Measurements from ENCODE around the gene ADAMTS12.
A peak's percentile ranks its signal among the peaks of the same experiment; 100 is the strongest.

The ADAMTS12 gene

DNA sequence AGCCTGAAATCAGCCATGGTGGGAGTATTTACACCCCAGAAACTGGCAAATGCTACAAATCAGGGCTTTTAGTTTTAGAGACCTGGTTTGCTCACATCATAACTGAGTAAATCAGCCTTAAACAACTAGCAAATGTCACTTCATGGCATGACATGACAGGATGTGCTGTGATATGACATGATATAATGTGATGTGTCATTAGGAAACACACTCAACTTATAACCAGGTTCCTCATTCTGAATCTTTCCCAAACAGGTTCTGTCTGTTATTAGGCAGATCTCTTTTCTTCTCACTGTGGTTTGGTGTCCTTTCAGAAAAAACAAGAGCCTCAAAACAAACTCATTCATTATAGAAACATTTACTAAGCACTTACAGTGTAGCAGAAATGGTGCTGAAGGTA lies 90.5 kb downstream of the ADAMTS12 start:
- no peaks in the 10 kb centered on the region for H3K27me3 ChIP-seq (ENCODE audit: control insufficient read depth, insufficient read depth, low read length)
- H3K27ac ChIP-seq (ENCODE audit: low read depth, low read length) = no peak overlapping the region
- H3K9me3 ChIP-seq (ENCODE audit: control insufficient read depth, insufficient read depth, low read length) = no peaks in the 10 kb centered on the region
- H3K4me1 ChIP-seq (ENCODE audit: control insufficient read depth, insufficient read depth, low read length) = no peaks in the 10 kb centered on the region
- no peak overlapping the region for H3K4me3 ChIP-seq (ENCODE audit: low read depth, low read length)
- no peak overlapping the region for H3K9ac ChIP-seq (ENCODE audit: low read depth, low read length)
- no peaks in the 10 kb centered on the region for H3K36me3 ChIP-seq (ENCODE audit: control insufficient read depth, insufficient read depth, low read length)

DNA sequence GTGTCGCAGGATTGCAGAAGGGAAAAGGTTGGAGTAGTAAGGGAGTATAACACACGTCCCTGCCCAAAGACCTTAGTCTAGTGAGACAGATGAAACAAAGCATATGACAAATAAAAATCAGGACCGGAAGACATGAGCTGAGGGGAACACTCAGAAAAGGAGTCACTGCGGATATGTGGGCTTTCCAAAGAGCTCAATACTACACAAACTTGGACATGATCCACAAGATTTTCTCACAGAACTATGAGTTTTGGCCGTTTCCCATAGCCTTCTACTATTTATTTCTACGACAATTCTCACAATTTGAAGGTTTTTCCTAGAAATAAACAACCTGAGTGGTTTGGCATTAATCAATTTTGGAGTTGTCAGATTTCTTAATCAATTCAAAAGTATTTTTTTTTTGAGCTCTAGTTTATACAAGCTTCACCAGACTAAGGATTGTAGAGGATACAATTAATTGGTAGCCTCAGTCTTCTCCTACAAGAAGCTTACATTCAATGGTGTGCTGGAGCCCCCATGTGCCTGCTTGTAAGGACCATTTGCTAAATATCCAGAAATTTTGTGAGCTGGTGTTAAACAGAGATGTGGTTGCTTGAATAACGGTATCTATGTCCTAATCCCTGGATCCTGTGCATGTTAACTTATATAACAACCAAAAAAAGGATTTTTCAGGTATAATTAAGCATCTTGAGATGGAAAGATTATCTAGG lies 91.4 kb downstream of the ADAMTS12 start:
- H3K4me1 ChIP-seq (ENCODE audit: control insufficient read depth, insufficient read depth, low read length) = peaks cover 5% of the 10 kb centered on the region; the same call in 1 of the 2 replicates
- H3K9ac ChIP-seq (ENCODE audit: low read depth, low read length) = no peak overlapping the region
- H3K27me3 ChIP-seq (ENCODE audit: control insufficient read depth, insufficient read depth, low read length) = no peaks in the 10 kb centered on the region
- H3K27ac ChIP-seq (ENCODE audit: low read depth, low read length) = no peak overlapping the region
- H3K36me3 ChIP-seq (ENCODE audit: control insufficient read depth, insufficient read depth, low read length) = no peaks in the 10 kb centered on the region
- no peak overlapping the region for H3K4me3 ChIP-seq (ENCODE audit: low read depth, low read length)
- H3K9me3 ChIP-seq (ENCODE audit: control insufficient read depth, insufficient read depth, low read length) = no peaks in the 10 kb centered on the region

DNA sequence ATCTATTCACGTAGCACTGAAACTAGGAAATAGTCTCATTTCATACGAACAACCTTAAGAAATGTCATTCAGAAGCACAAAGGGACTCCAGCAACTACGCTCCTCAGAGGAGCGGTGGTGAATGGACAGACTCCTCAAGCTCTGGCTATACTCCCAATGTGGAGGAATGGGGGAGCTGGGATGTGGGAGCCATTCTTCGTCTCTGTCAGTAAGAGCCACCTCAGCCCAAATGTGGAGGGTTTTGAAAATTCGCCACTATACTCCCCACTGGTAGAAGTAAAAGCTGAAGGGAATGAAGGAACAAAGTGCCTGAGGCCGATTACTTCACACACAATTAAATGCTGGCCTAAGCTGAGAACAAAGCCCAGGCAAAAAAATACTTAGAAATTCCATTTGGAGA lies 96.3 kb downstream of the ADAMTS12 start:
- peaks cover 19% of the 10 kb centered on the region; the same call in 1 of the 2 replicates for H3K4me1 ChIP-seq (ENCODE audit: control insufficient read depth, insufficient read depth, low read length)
- no peak overlapping the region for H3K9ac ChIP-seq (ENCODE audit: low read depth, low read length)
- H3K27ac ChIP-seq (ENCODE audit: low read depth, low read length) = no peak overlapping the region

DNA sequence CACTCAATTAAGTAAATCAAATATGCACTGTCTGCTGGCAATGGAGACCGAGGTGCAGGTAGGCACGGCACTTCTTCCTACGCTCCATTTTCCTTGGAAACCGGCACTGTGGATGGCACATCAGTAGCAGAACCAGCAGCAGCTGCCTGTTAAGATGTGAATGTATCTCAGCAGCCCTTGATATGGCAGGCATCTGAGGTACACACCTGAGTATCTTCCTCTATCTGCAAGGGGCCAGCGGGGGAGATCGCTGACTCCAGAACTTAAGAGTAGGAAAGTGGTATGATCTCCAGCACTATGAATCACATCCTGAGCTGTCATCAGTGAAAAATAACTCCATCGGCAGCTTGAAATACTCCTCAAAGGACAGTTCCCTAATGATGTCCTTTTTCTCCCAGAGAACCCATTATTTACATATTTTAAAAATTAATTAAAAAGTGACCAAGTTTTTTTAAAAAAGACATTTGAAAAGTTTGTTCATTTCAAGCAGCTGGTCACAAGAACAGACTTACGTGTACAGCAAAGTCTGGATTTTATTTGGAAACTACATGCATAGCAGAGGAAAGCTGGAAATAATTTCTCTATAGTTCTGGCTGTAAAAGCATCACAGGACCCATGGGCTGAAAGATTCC lies 97.1 kb downstream of the ADAMTS12 start:
- Histone ChIP-seq H3K27ac (ENCODE audit: low read depth, low read length) (no peak overlapping the region), H3K9me3 (ENCODE audit: control insufficient read depth, insufficient read depth, low read length) (no peaks in the 10 kb centered on the region), H3K4me3 (ENCODE audit: low read depth, low read length) (no peak overlapping the region), H3K27me3 (ENCODE audit: control insufficient read depth, insufficient read depth, low read length) (no peaks in the 10 kb centered on the region), H3K36me3 (ENCODE audit: control insufficient read depth, insufficient read depth, low read length) (no peaks in the 10 kb centered on the region), H3K4me1 (ENCODE audit: control insufficient read depth, insufficient read depth, low read length) (peaks cover 19% of the 10 kb centered on the region; the same call in 1 of the 2 replicates), H3K9ac (ENCODE audit: low read depth, low read length) (no peak overlapping the region)

More for the DNA sequence above, 96.3 kb downstream of the ADAMTS12 start:
- no peaks in the 10 kb centered on the region for H3K9me3 ChIP-seq (ENCODE audit: control insufficient read depth, insufficient read depth, low read length)
- no peak overlapping the region for H3K4me3 ChIP-seq (ENCODE audit: low read depth, low read length)
- H3K27me3 ChIP-seq (ENCODE audit: control insufficient read depth, insufficient read depth, low read length) = no peaks in the 10 kb centered on the region
- H3K36me3 ChIP-seq (ENCODE audit: control insufficient read depth, insufficient read depth, low read length) = no peaks in the 10 kb centered on the region

DNA sequence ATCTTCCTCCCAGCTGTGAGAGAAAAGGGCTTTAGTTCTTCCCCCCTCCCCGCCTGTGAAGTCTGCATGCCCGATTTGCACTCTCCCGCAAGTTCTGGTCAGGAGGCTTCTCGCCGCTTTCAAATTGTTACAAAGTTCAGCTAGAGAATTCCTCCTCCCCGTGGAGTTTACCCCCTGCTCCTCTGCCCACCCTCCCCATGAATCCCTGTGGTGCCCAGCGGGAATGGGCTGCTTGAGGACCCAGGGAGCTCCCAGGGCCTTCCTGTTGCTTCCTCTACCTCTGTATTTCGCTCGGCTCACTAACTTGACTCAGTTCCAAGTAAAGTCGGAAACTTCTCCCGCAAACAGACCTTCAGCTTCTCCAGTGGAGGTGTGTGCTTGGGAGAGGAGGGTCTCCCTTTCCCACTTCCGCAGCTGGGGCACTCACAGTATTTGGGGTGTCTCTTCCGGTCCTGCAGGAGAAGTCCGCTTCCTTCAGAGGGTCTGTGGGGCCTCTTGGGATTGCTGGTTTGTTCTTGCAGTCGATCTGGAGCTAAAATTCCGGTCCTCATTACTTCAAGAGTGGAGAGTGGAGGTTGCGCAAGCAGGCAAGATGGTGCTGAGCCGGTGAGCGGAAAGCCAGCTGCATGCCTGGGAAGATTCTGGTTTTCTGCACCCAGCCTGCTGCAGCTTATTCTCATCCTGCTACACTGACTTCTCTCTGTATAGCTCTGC lies 97.8 kb downstream of the ADAMTS12 start:
- no peaks in the 10 kb centered on the region for H3K27me3 ChIP-seq (ENCODE audit: control insufficient read depth, insufficient read depth, low read length)
- H3K4me3 ChIP-seq (ENCODE audit: low read depth, low read length) = no peak overlapping the region
- no peaks in the 10 kb centered on the region for H3K9me3 ChIP-seq (ENCODE audit: control insufficient read depth, insufficient read depth, low read length)
- no peak overlapping the region for H3K9ac ChIP-seq (ENCODE audit: low read depth, low read length)
- peak overlapping the region; percentile 10 for H3K27ac ChIP-seq (ENCODE audit: low read depth, low read length)
- no peaks in the 10 kb centered on the region for H3K36me3 ChIP-seq (ENCODE audit: control insufficient read depth, insufficient read depth, low read length)
- peaks cover 19% of the 10 kb centered on the region; the same call in 1 of the 2 replicates for H3K4me1 ChIP-seq (ENCODE audit: control insufficient read depth, insufficient read depth, low read length)

DNA sequence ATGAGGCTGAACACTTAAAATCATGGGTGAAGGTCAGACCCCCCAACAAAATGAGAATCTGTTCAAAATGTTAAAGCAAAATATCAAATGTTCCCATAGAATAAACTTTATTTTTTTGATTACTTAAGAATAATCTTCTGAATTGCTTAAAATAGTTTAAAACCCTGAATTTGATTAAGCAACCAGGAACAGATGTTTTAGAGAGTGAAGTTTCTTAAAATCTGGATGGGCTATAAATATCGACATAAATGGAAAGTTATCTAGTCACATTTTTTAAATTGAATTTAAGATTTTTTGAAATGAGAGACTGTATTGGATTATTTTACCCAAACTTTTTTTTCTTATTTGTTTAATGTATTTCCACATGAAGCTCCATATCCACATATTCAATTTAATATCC lies 98.5 kb downstream of the ADAMTS12 start:
- no peaks in the 10 kb centered on the region for H3K36me3 ChIP-seq (ENCODE audit: control insufficient read depth, insufficient read depth, low read length)
- H3K27me3 ChIP-seq (ENCODE audit: control insufficient read depth, insufficient read depth, low read length) = no peaks in the 10 kb centered on the region
- H3K4me3 ChIP-seq (ENCODE audit: low read depth, low read length) = no peak overlapping the region
- no peak overlapping the region for H3K9ac ChIP-seq (ENCODE audit: low read depth, low read length)
- H3K27ac ChIP-seq (ENCODE audit: low read depth, low read length) = no peak overlapping the region
- peaks cover 19% of the 10 kb centered on the region; the same call in 1 of the 2 replicates for H3K4me1 ChIP-seq (ENCODE audit: control insufficient read depth, insufficient read depth, low read length)
- H3K9me3 ChIP-seq (ENCODE audit: control insufficient read depth, insufficient read depth, low read length) = no peaks in the 10 kb centered on the region

DNA sequence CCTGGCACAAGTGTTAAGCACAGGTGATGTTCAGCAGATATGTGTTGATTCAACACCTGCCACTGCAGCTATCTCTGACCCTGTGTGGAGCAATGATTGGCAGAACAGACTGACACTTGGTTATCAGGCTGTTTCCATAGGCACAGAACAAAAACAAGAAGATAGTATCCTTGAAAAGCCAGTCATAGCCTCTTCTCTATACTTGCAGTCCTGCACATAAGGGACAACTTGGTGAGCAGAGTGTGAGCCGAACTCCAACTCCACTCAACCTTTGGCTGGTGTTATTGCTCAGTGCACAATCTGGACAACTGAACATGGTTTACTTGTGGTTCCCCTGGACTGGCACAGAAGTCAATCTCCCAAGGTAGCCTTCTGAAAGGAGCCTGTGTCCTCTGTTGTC lies 99.2 kb downstream of the ADAMTS12 start:
- Histone ChIP-seq H3K27me3 (ENCODE audit: control insufficient read depth, insufficient read depth, low read length) (no peaks in the 10 kb centered on the region), H3K36me3 (ENCODE audit: control insufficient read depth, insufficient read depth, low read length) (no peaks in the 10 kb centered on the region), H3K9me3 (ENCODE audit: control insufficient read depth, insufficient read depth, low read length) (no peaks in the 10 kb centered on the region), H3K27ac (ENCODE audit: low read depth, low read length) (no peak overlapping the region), H3K9ac (ENCODE audit: low read depth, low read length) (no peak overlapping the region), H3K4me1 (ENCODE audit: control insufficient read depth, insufficient read depth, low read length) (peaks cover 19% of the 10 kb centered on the region; the same call in 1 of the 2 replicates), H3K4me3 (ENCODE audit: low read depth, low read length) (no peak overlapping the region)

DNA sequence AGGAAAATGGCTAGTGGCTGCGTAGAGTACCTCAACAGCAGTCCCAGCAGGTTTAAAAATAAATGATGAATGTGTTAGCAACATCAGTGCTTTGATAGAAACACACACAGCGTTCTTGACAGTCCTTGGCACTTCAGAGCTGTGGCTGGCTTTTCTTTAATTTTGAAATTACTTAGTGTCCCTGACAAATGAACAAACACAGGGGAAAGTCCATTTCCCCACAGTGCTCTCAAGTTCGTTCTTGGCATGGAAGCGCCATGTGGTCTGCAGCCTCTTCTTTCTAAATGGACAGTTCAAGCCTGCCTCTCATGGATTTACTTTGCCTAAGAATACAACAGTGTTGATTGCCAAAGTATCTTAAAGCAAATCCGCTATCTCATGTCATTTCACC lies 102.2 kb downstream of the ADAMTS12 start:
- no peak overlapping the region for H3K27ac ChIP-seq (ENCODE audit: low read depth, low read length)

DNA sequence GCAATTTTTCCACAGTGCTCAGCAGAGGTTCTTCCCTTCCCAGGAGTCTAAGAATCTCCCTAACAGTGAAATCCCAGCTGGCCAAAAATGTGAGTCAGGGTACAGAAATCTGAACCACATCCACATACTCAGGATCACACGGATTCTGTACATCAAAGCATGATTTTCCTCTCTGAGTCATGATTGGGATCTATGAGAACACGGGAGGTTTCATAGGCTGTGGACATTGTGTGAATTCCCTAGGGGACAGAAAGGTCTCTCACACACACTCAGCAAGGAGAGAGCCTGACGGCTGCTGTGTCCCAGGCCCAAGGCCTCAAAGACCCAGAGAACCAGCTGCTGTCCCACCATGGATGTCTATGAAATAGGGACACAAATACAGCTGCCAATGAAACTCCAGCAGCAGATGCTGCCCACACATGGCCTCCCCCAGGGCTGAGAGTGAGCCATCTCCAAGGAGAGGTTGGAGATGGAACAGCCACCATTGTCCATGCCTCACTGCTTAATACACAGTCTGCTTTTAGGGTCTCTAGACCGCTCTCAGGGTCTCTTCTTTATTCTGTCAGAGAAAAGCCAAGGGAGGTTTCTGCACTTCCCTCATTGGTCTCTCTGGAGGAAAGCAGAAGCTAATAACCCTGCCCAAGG lies 102.7 kb downstream of the ADAMTS12 start:
- Histone ChIP-seq H3K4me3 (ENCODE audit: low read depth, low read length) (no peak overlapping the region), H3K27me3 (ENCODE audit: control insufficient read depth, insufficient read depth, low read length) (no peaks in the 10 kb centered on the region), H3K27ac (ENCODE audit: low read depth, low read length) (no peak overlapping the region), H3K9ac (ENCODE audit: low read depth, low read length) (no peak overlapping the region), H3K36me3 (ENCODE audit: control insufficient read depth, insufficient read depth, low read length) (no peaks in the 10 kb centered on the region), H3K4me1 (ENCODE audit: control insufficient read depth, insufficient read depth, low read length) (peaks cover 5% of the 10 kb centered on the region; the same call in 1 of the 2 replicates), H3K9me3 (ENCODE audit: control insufficient read depth, insufficient read depth, low read length) (peaks cover 6% of the 10 kb centered on the region; the same call in 1 of the 2 replicates)

More for the DNA sequence above, 102.2 kb downstream of the ADAMTS12 start:
- Histone ChIP-seq H3K27me3 (ENCODE audit: control insufficient read depth, insufficient read depth, low read length) (no peaks in the 10 kb centered on the region), H3K4me3 (ENCODE audit: low read depth, low read length) (no peak overlapping the region), H3K9ac (ENCODE audit: low read depth, low read length) (no peak overlapping the region), H3K9me3 (ENCODE audit: control insufficient read depth, insufficient read depth, low read length) (peaks cover 6% of the 10 kb centered on the region; the same call in 1 of the 2 replicates), H3K4me1 (ENCODE audit: control insufficient read depth, insufficient read depth, low read length) (peaks cover 9% of the 10 kb centered on the region; the same call in 1 of the 2 replicates), H3K36me3 (ENCODE audit: control insufficient read depth, insufficient read depth, low read length) (no peaks in the 10 kb centered on the region)

DNA sequence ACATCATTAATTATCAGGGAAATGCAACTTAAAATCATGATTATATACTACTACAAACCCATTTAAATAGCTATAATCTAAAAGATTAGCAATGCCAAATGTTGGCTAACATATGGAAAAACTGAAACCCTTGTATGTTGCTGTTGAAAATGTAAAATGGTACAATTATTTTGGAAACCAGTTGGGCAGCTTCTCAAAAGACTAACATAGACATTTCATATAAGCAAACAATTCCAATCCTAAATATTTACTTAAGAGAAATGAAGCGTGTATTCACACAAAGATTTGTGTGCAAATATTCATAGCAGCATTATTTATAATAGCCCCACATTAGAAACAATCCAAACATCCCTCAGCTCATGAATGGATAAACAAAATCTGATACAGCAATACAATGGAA lies 106.2 kb downstream of the ADAMTS12 start:
- no peak overlapping the region for H3K27ac ChIP-seq (ENCODE audit: low read depth, low read length)
- H3K36me3 ChIP-seq (ENCODE audit: control insufficient read depth, insufficient read depth, low read length) = no peaks in the 10 kb centered on the region
- H3K4me1 ChIP-seq (ENCODE audit: control insufficient read depth, insufficient read depth, low read length) = 0 out of 2 replicates have a peak, but pooled peaks cover 3% of the 10 kb centered on the region
- no peak overlapping the region for H3K9ac ChIP-seq (ENCODE audit: low read depth, low read length)
- H3K4me3 ChIP-seq (ENCODE audit: low read depth, low read length) = no peak overlapping the region
- H3K27me3 ChIP-seq (ENCODE audit: control insufficient read depth, insufficient read depth, low read length) = no peaks in the 10 kb centered on the region
- H3K9me3 ChIP-seq (ENCODE audit: control insufficient read depth, insufficient read depth, low read length) = peaks cover 6% of the 10 kb centered on the region; the same call in 1 of the 2 replicates
